ENCODE data around the gene SPATA7. TPM values are rescaled to one million over a fixed set of nuclear protein-coding genes. Genes with fewer than 3 reads are reported as not detected.
A peak's percentile ranks its signal among the peaks of the same experiment; 100 is the strongest.
"Not testable (repeated sequence)": the region's sequence is repeated elsewhere in the genome, so short reads cannot be mapped to it uniquely, and the experiment has no call there.

SPATA7 gene
- 13.5 and 21.1 TPM in 2 replicates for total RNA-seq (2014; rRNA removed; shearing (Covaris generic))

GRCh38 chr14:88385212-88386101, at the start of gene SPATA7:
Gene SPATA7 (plus strand): TSS chr14:88385657. CDS start chr14:88385819, 162 bp downstream.
- in situ Hi-C loops (cut with HindIII; ENCODE audit: low sequenced_read_pairs) = no loop called here
- DNase-seq (ENCODE audit: low spot score) = peak; percentile 98

DNA sequence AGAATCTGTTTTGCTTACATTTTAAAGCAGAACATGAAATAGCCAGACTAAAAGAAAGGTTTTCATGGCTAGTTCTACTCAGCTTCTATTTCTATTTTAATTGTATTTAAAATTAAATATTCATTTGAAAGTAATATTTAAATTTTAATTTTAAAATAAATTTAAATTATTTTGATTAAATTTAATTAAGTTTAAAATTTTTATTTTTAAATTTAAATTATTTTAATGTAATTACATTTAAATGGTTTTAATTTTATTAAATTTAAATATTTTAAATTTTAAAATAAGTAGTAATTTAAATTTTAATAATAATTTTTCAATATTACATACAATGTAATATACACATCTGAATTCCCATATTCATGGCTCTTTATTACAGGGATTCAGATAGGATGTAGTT, 45.1 kb upstream of the SPATA7 start:
- in situ Hi-C loops (cut with HindIII; ENCODE audit: low sequenced_read_pairs) = no loop called here

GRCh38 chr14:88342980-88343379, 42.5 kb upstream of the SPATA7 start:
- DNase-seq (ENCODE audit: low spot score) = no peak
- in situ Hi-C loops (cut with HindIII; ENCODE audit: low sequenced_read_pairs) = no loop called here

More for the DNA sequence above, 45.1 kb upstream of the SPATA7 start:
- DNase-seq (ENCODE audit: low spot score) = no peak

DNA sequence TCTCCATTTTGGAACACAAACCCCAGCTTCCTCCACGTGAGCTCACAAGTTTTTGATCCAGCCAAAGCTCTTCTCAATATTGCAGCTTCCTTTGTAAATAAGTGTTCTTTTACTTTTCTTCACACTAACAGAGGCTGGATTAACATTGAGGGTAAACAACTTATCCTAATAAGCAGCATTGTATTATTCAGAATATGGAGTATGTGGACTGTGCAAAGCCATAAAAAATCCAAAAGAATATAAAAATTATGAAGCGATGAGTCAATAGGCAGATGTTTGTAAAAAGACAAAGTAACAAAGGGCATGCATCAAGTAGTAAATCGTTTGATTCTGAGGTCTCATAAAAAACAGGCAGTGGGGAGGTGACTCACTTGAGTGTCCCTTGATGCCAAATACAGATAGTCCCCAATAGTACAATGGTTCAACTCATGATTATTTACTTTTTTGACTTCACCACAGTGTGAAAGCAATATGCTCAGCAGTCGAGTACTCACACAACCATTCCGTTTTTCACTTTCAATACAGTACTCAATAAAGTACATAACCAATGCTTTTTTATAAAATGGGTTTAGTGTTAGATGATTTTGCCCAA, 39.3 kb upstream of the SPATA7 start:
- DNase-seq (ENCODE audit: low spot score) = no peak

GRCh38 chr14:88348546-88348945, 36.9 kb upstream of the SPATA7 start:
- in situ Hi-C loops (cut with HindIII; ENCODE audit: low sequenced_read_pairs) = no loop called here
- DNase-seq (ENCODE audit: low spot score) = no peak

More for the DNA sequence above, 39.3 kb upstream of the SPATA7 start:
- in situ Hi-C loops (cut with HindIII; ENCODE audit: low sequenced_read_pairs) = no loop called here

GRCh38 chr14:88351966-88352691, 33.3 kb upstream of the SPATA7 start:
- in situ Hi-C loops (cut with HindIII; ENCODE audit: low sequenced_read_pairs) = no loop called here
- DNase-seq (ENCODE audit: low spot score) = no peak

DNA sequence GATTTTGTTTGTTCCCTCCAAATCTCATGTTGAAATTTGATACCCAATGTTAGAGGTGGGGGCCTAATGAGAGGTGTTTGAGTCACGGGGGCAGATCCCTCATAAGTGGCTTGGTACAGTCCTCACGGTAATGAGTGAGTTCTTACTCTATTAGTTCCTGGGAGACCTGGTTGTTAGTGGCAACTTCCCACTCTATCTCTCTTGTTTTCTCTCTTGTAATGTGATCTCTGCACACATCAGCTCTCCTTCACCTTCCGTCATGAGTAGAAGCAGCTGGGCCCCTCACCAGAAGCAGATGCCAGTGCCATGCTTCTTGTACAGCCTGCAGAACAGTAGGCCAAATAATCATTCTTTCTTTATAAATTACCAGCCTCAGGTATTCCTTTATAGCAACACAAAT, 32.8 kb upstream of the SPATA7 start:
- DNase-seq (ENCODE audit: low spot score) = no peak
- in situ Hi-C loops (cut with HindIII; ENCODE audit: low sequenced_read_pairs) = no loop called here

DNA sequence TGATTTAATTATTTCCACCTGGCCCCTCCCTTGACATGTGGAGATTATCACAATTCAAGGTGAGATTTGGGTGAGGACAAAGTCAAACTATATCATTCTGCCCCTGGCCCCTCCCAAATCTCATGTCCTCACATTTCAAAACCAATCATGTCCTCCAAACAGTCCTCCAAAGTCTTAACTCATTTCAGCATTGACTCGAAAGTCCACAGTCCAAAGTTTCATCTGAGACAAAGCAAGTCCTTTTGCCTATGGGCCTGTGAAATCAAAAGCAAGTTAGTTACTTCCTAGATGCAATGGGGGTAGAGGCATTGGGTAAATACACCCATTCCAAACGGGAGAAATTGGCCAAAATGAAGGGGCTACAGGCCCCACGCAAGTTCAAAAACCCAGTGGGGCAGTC, 31.1 kb upstream of the SPATA7 start:
- in situ Hi-C loops (cut with HindIII; ENCODE audit: low sequenced_read_pairs) = no loop called here

GRCh38 chr14:88359500-88359899, 26.0 kb upstream of the SPATA7 start:
- DNase-seq (ENCODE audit: low spot score) = no peak
- in situ Hi-C loops (cut with HindIII; ENCODE audit: low sequenced_read_pairs) = no loop called here

More for the DNA sequence above, 31.1 kb upstream of the SPATA7 start:
- no peak for DNase-seq (ENCODE audit: low spot score)

GRCh38 chr14:88363644-88364043, 21.8 kb upstream of the SPATA7 start:
- no peak for DNase-seq (ENCODE audit: low spot score)
- in situ Hi-C loops (cut with HindIII; ENCODE audit: low sequenced_read_pairs) = no loop called here

GRCh38 chr14:88364710-88365413, 20.6 kb upstream of the SPATA7 start:
- in situ Hi-C loops (cut with HindIII; ENCODE audit: low sequenced_read_pairs) = no loop called here
- DNase-seq (ENCODE audit: low spot score) = no peak

- in situ Hi-C loops (cut with HindIII; ENCODE audit: low sequenced_read_pairs) = no loop called here
Observed at GRCh38 chr14:88369496-88369895, 16.0 kb upstream of the SPATA7 start.

DNA sequence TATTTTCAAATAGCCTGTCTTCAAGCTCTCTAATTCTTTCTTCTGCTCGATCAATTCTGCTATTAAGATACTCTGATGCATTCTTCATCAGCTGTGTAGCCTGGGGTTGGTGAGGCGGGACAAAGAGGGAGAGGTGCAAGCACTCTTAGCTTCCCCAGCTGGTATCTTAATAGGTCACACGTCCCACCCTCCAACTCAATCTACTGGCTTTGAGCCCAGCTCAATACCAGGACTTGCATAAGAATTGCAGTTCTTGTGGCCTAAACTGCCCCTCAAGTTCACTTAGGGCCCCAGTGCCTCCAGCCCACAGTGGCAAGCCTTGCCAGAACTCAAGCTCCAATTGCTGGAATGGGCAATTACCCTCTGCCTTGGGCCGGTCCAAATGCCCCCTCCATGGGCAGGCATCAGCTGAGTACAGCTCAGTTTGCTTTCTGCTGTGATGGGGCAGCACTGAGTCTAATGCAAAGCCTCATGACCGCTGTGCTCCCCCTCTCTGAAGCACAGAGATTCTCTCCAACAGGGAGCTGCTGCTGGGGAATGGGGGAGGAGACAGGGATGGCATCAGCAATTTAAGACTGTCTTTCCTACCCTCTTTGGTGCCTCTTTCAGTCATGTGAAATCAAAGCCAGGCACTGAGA, 5.6 kb upstream of the SPATA7 start:
- in situ Hi-C loops (cut with HindIII; ENCODE audit: low sequenced_read_pairs) = no loop called here

More at GRCh38 chr14:88369496-88369895, 16.0 kb upstream of the SPATA7 start:
- no peak for DNase-seq (ENCODE audit: low spot score)

DNA sequence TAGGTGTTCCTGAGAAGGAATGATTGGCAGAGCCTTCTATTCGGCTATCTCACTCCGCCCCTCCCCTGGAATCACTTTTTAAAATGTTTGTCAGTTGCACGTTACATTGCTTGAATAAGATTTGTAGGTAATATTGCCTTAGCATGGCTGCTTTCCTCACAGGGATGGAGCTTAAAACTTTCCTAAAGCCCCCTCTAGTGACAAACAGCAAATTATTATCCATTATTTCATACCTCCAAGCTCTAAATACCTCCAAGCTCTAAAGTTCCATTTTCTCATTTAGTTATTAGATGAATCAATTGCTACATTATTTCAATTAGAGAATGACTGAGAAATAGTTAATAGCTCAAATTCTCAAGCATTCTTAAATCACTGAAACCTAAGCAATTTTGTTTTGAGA, 5.1 kb upstream of the SPATA7 start:
- in situ Hi-C loops (cut with HindIII; ENCODE audit: low sequenced_read_pairs) = no loop called here
- peak; percentile 72 for DNase-seq (ENCODE audit: low spot score)

More for the DNA sequence above, 5.6 kb upstream of the SPATA7 start:
- no peak for DNase-seq (ENCODE audit: low spot score)

GRCh38 chr14:88381634-88382033, 3.8 kb upstream of the SPATA7 start:
- in situ Hi-C loops (cut with HindIII; ENCODE audit: low sequenced_read_pairs); DNase-seq (ENCODE audit: low spot score): not testable (repeated sequence)

- DNase-seq (ENCODE audit: low spot score) = peak; percentile 65
Observed at GRCh38 chr14:88384718-88385117, 739 bp upstream of the SPATA7 start.

DNA sequence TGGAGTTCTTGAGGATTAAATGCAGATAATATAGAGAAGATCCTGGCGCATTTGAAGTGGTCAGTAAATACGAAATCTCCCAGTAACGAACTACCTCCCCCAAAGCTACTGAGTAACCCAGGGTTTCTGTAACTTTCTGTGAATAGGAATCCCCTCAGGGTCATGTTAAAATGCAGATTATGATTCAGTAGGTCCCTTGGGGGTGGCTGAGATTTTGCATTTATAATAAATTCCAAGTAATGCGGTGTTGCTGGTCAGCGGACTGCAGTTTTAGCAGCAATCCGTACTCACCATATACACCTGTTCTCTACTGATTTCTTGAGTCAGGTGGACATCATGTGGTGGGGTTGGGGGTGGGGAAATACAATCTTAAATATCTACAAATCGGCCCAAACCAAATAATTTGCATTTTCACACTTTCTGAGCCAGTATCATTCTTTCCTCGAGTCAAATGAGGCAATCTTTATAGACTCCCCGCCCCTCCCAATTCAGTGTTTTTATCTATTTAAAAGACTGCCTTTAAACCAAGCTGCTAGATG, 868 bp downstream of the SPATA7 start:
- DNase-seq (ENCODE audit: low spot score) = peak; percentile 61
- in situ Hi-C loops (cut with HindIII; ENCODE audit: low sequenced_read_pairs) = no loop called here

More at GRCh38 chr14:88384718-88385117, 739 bp upstream of the SPATA7 start:
- in situ Hi-C loops (cut with HindIII; ENCODE audit: low sequenced_read_pairs) = no loop called here

DNA sequence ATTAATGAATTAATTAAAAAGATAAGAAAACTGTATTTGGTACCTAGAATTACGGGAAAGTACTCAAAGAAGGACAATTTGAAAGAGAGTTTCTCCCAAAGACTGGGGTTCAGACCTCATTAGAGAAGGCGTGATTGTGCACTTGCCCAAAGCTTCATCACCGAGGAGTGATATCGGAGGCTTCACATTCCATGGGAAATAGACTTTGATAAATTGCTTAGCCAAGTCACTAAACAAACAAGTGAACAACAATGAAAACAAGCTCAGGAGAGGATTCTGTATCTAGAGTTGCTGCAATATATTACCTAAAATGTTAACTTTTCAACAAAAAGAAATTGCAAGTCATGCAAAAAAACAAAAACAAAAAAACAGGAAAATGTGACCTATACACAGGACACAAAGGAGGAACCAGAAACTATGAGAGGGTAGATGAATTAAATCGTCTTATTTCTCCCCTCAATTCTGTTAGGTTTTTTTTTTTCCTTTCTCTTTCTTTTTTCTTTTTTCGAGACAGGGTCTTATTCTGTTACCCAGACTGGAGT, 3.4 kb downstream of the SPATA7 start:
- in situ Hi-C loops (cut with HindIII; ENCODE audit: low sequenced_read_pairs) = no loop called here
- no peak for DNase-seq (ENCODE audit: low spot score)

Measured in G401 (cell line).